ENCODE data around the gene COL4A1. TPM values are rescaled to one million over a fixed set of nuclear protein-coding genes. Genes with fewer than 3 reads are reported as not detected.

Gene COL4A1
- polyA plus RNA-seq (2011; rRNA removed) (206 and 210 TPM in 2 replicates), polyA minus RNA-seq (2011; rRNA and poly(A)+ RNA removed) (207 and 224 TPM in 2 replicates)

DNA sequence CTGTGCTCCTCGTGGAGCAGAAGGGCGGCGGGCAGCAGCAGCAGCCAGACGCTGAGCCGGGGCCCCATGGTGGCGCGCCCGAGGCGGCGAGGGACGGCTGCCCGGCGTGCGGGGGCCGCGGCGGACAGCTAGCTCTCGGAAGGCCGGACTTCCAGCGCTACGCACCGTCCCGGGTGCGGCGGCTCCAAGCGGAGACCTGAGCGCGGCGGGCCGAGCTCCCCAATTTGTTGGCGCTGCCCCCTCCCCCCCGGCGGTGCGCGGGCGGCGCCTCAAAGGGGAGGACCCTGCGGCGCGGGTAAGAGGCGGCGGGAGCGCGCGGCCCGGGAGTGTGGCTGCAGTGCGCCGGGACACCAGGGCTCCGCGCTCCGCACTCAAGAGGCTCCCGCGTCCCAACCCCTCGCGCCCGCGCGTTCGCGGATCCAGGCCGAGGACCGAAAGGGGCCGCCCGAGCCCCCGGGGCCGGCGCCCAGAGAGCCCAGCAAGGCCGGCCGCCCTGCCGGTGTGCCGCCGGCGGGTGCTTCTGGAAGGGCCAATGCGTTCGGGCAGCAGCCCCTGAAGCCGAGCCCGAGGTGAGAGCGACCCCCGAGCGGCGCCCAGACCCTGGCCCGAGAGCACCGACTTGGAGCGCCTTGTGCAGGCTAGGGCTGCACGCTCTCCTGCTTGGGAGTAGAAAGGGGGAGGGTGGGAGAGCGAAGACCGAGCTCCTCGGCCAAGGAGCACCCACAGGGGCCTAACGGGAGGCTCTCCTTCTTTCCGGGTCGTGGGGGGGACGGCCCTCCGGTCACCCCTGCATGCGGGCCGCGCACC, at the start of gene COL4A1, which contains the start of gene COL4A2:
Gene COL4A1, minus strand, starts transcription at position 198 of the 807 bp plus-strand sequence. Its CDS starts 130 bp downstream, at position 68.
Gene COL4A2, plus strand, starts transcription at position 325 of the 807 bp plus-strand sequence. CDS start 620 bp downstream, outside the sequence.
- ChIA-PET CTCF (interaction anchor here (0.9 to 2.6 kb wide), 3 partner anchors 9 to 86 kb away, joined by 3 to 9 read pairs (median 4); no protein-coding TSS in a partner anchor), POLR2A (interaction anchor here (0.6 to 1.8 kb wide), 19 partner anchors 10 to 104 kb away, joined by 3 to 18 read pairs (median 4); no protein-coding TSS in a partner anchor)
- H3K9me3 ChIP-seq (ENCODE audit: control insufficient read depth, insufficient read depth, low read length) = no peaks in the 10 kb centered on the region; the same call in 1 of the 2 replicates
- no peaks in the 10 kb centered on the region for H3K27me3 ChIP-seq (ENCODE audit: control insufficient read depth, insufficient read depth, low read length)
- H3K4me3 ChIP-seq (ENCODE audit: low read depth, low read length) = peak within 1 kb of the TSS; percentile 87
- peak within 1 kb of the TSS; percentile 77 for H3K27ac ChIP-seq (ENCODE audit: low read depth, low read length)
- DNase-seq (ENCODE audit: low read depth, low spot score) = no peak
- TF ChIP-seq, protein P1, sequence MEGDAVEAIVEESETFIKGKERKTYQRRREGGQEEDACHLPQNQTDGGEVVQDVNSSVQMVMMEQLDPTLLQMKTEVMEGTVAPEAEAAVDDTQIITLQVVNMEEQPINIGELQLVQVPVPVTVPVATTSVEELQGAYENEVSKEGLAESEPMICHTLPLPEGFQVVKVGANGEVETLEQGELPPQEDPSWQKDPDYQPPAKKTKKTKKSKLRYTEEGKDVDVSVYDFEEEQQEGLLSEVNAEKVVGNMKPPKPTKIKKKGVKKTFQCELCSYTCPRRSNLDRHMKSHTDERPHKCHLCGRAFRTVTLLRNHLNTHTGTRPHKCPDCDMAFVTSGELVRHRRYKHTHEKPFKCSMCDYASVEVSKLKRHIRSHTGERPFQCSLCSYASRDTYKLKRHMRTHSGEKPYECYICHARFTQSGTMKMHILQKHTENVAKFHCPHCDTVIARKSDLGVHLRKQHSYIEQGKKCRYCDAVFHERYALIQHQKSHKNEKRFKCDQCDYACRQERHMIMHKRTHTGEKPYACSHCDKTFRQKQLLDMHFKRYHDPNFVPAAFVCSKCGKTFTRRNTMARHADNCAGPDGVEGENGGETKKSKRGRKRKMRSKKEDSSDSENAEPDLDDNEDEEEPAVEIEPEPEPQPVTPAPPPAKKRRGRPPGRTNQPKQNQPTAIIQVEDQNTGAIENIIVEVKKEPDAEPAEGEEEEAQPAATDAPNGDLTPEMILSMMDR (IDR thresholded peaks at IDR 0.05; ENCODE audit: low read depth, low read length) = no peak

- DNase-seq (ENCODE audit: low read depth, low spot score) = no peak
- Histone ChIP-seq H3K4me3 (ENCODE audit: low read depth, low read length) (no peak overlapping the region), H3K9me3 (ENCODE audit: control insufficient read depth, insufficient read depth, low read length) (no peaks in the 10 kb centered on the region; the same call in 1 of the 2 replicates), H3K27ac (ENCODE audit: low read depth, low read length) (no peak overlapping the region), H3K27me3 (ENCODE audit: control insufficient read depth, insufficient read depth, low read length) (no peaks in the 10 kb centered on the region)
- TF ChIP-seq, protein P1 (IDR thresholded peaks at IDR 0.05; ENCODE audit: low read depth, low read length) = no peak
- ChIA-PET CTCF (no interaction called here), POLR2A (no interaction called here)
Measured at GRCh38 chr13:110356362-110356761, 49.4 kb upstream of the COL4A1 start.

GRCh38 chr13:110354715-110355473, 47.9 kb upstream of the COL4A1 start:
- H3K27ac ChIP-seq (ENCODE audit: low read depth, low read length) = peak overlapping the region; percentile 55
- no peak for DNase-seq (ENCODE audit: low read depth, low spot score)
- TF ChIP-seq, protein P1 (IDR thresholded peaks at IDR 0.05; ENCODE audit: low read depth, low read length) = no peak
- CTCF ChIA-PET = interaction anchor here (0.6 kb wide), 1 partner anchor 52 kb away, joined by 3 read pairs; no protein-coding TSS in a partner anchor
- no peaks in the 10 kb centered on the region; the same call in 1 of the 2 replicates for H3K9me3 ChIP-seq (ENCODE audit: control insufficient read depth, insufficient read depth, low read length)
- H3K4me3 ChIP-seq (ENCODE audit: low read depth, low read length) = no peak overlapping the region
- no peaks in the 10 kb centered on the region for H3K27me3 ChIP-seq (ENCODE audit: control insufficient read depth, insufficient read depth, low read length)
- POLR2A ChIA-PET = interaction anchor here (0.6 kb wide), 2 partner anchors 26 to 32 kb away, joined by 4 to 8 read pairs; no protein-coding TSS in a partner anchor

GRCh38 chr13:110354123-110354627, 47.2 kb upstream of the COL4A1 start:
- ChIA-PET CTCF (interaction anchor here (0.6 kb wide), 1 partner anchor 51 kb away, joined by 3 read pairs; no protein-coding TSS in a partner anchor), POLR2A (interaction anchor here (0.6 kb wide), 1 partner anchor 27 kb away, joined by 4 read pairs; no protein-coding TSS in a partner anchor)
- DNase-seq (ENCODE audit: low read depth, low spot score) = no peak
- H3K27me3 ChIP-seq (ENCODE audit: control insufficient read depth, insufficient read depth, low read length) = no peaks in the 10 kb centered on the region
- H3K27ac ChIP-seq (ENCODE audit: low read depth, low read length) = no peak overlapping the region
- no peaks in the 10 kb centered on the region; the same call in 1 of the 2 replicates for H3K9me3 ChIP-seq (ENCODE audit: control insufficient read depth, insufficient read depth, low read length)
- H3K4me3 ChIP-seq (ENCODE audit: low read depth, low read length) = no peak overlapping the region
- TF ChIP-seq, protein P1 (IDR thresholded peaks at IDR 0.05; ENCODE audit: low read depth, low read length) = no peak

Data from AG04450 (cell line).